HG02623 (cell line): ENCODE measurements around the gene TES.

Experiments
- ATAC-seq: cut with Tn5 transposase; IDR thresholded peaks from one replicate; pipeline ENCODE4 v1.9.1; 2021; ENCODE audit warnings: moderate library complexity; ENCODE audit not compliant: unreplicated experiment

TES gene

DNA sequence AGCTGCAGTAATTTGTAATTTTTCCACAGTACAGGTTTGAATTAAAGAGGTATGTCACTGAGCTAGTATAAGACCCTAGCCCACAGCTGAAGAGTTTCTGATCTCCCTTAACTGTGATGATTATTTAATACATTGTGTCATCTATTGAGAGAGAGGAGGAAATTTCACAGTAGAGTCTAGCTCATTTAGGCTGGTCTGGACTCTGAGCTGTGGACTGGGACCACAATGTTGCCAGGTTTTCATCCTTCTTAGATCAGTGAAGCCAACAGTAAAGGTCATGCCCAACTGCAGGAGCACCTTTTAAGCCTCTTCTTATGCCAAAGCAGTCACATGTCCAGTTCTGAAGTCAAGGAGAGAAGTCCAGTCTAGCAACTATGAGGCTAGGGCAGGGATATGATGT lies 8.9 kb downstream of the TES start:
- no peak for ATAC-seq

- ATAC-seq = no peak
Observed at GRCh38 chr7:116219834-116220233, 9.5 kb downstream of the TES start.

DNA sequence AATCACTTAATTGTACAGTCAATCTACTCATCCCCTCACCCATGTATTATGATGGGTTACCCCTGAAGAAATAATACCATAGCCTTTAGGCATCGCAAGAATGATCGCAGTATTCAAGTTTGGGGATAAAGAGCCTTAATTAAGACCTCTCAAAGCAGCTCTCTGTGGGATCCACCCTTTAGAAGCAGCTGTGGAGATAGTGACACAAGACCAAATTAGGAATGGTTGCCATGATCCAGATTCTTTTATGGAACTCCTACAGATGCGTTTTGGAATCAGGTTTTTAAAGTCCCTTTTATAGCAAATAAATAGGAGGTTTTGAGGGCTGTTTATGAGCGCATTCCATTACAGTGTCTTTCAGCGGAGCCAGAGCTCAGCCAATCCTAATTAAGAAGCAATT lies 12.2 kb downstream of the TES start:
- ATAC-seq = no peak

GRCh38 chr7:116223588-116223987 lies 13.2 kb downstream of the TES start:
- no peak for ATAC-seq

- peak; percentile 60 for ATAC-seq
Observed at GRCh38 chr7:116224492-116225098, 14.3 kb downstream of the TES start.

- ATAC-seq = no peak
Observed at GRCh38 chr7:116225860-116226259, 15.5 kb downstream of the TES start.

DNA sequence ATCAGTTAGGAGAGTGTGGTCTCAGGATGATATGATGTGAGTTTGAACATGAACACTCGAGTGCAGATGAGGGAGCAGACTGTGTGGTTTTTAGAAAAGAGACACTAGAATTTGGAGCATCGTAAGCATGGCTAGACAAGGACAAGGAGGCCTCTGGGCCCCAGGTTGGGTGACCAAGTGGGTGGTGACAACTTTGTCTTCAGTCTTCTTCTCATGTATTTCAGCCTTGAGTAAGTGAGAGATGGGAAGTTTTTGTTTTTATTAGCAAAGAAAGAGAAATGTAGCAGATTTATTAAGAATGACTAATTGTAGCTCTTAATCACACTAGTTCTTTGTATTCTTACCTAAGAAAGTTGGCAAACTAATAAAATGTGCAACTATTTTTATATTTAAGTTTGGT lies 16.3 kb downstream of the TES start:
- ATAC-seq = no peak

GRCh38 chr7:116227678-116228239 lies 17.4 kb downstream of the TES start:
- ATAC-seq = no peak

DNA sequence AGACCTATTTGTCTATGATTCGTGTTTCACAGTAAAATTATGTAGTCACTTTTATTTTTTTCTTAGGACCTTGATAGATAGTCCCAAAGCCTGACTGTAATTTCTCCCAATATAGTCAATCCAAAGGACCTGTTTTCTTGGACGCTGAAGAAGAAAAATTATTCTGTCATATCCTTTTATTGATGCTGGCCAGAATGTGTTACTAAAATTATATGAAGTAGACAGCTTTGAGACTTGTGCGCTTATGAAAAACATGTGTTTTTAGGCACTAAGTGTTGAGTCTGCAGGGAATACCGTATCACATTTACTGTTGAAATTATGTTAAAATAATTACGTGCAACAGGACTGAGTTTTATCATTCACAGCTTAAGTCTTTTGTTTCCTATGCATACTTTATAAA lies 17.9 kb downstream of the TES start:
- ATAC-seq = no peak

- ATAC-seq = no peak
Observed at GRCh38 chr7:116229366-116229765, 19.0 kb downstream of the TES start.

DNA sequence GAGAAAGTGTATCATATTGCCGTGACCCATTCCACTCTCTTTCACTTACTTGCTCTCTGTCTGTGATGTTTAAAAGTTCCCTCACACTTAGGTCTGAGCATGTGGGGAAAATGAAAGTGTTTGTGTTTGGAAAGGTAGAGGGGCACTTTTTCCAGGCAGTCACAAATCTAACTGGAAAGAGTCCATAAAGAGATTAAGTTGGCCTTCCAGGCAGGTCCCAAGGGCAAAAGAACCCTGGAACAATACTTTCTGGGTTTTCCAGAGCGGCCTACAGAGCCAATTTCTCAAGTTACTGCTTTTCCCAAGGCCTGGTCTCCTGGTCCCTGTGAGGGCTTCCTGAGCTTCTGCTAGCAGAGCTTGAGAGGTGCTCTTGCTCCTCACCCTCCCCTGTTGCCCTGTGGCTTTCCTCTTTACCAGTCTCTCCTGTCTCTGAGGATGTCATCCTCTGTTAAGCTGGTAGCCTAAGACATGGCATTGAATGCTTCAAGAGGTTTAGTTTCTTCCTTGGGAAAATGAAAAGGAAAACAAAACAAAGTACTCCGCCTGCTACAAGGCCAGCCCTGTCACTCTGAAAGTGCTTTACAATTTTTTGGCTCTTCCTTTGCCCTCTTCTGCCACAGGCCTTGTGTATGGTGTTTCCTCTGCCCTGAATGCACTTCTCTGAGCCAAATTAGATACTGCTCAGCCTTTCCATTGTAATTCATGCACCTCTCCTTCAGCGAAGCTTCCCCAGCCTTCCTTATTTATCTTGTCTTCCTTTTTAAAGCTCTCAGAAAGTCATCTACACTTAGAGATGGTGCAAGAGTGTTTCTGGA lies 20.1 kb downstream of the TES start:
- ATAC-seq = no peak

GRCh38 chr7:116231543-116231942 lies 21.2 kb downstream of the TES start:
- ATAC-seq = no peak

DNA sequence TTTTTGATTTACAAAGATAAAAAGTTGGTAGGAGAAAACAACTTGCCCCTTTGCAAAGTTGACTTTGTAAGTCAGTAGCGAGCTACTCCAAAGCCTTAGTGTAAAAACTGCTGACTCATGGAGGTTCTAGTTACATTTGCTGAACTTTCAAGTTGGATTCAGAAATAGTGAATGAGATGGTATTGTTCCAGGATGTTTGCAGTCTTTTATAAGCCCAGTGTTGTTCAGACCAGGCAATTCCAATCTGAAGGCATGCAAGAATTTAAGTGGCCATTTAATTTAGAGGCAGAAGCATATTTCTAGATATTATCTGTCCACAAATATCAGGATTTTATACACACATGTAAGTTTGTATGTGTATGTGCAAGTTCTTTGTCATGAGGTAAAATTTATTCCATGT lies 21.6 kb downstream of the TES start:
- no peak for ATAC-seq

DNA sequence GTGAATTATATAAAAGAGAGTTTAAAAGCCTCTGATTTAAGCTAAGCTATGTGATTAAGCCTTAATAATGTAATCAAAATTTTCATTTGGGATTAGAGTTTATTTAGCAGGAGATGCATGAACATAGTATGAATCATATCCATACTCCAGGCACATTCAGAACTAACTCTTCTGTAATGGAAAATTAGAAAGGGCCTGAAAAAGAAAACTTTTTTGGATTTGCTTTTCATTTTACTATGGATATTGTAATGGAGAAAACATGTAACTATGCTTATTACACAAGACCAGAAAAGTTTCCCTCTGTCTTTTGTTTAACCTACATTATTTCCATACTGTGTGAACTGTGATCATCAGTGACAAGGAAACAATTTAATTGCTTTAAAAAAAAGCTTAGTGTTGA lies 22.0 kb downstream of the TES start:
- no peak for ATAC-seq

DNA sequence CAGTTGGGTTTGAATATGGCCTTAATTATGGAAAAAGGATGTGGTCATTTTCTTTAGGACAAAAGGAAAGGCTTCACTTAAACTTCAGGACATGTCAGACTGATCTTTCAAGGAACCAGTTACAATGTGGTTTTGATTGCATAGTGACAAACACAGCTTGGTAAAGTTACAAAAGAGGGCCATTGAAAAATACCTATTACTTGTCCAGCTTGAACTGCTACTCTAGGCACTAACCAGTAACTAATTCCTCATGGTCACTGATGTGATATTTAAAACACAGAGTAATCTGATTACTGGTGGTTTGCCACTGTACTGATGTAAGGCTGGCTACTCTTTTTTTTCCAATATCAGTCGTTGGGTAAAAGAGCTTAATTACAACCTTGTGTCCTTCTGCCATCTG lies 22.6 kb downstream of the TES start:
- no peak for ATAC-seq

- ATAC-seq = no peak
Observed at GRCh38 chr7:116234517-116235200, 24.3 kb downstream of the TES start.

DNA sequence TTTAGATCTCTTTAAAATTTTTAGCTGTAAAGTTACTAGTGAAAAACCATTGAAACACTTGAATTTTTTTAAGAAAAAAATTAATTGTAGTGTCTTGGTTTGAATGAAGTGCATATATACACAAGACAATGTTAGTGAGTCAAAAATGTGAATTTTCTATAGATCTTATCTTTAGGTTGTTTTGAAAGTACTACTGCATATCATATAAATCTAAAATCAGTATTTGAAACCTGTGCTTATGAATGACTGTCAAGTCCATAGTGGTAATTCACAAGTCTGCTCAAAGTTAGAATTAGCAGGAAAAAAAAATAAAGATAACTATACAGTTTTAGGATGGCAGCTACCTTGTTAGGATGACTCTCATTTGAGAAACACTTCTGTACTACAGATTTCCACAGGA lies 25.0 kb downstream of the TES start:
- ATAC-seq = no peak

GRCh38 chr7:116236020-116236630 lies 25.8 kb downstream of the TES start:
- no peak for ATAC-seq

DNA sequence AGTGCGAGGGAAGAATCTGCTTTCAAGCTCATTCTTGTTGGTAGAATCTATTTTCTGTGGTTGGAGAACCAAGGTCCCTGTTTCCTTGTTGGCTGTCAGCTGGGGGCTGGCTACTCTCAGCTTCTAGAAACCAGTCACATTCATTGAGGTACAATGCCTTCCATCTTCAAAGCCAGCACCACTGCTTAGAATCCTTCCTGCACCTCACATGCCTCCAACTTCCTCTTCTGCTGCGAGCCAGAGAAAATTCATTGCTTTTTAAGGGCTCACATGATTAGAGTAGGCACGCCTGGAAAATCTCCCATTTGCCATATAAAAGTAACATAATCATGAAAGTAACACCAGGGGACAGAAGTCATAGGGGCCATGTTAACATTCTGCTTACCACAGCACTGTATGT lies 28.7 kb downstream of the TES start:
- no peak for ATAC-seq

DNA sequence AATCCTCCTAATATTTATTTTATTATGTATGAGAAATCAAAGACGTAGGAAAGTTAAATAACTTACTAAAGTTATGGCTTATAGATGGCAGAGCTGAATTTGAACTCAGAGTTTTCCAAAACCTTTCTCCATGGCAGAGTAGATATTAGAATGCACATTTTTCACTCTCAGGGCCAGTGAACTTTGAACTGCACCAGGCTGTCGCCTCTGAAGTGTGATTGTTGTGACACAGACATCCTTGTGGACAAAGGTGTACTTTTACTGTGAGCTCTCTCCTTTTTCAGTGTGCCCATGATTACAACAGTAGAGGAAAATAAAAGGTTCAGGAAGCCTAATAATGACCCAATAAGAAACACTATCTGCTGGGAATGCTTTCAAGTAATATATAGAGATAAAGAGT lies 29.1 kb downstream of the TES start:
- ATAC-seq = no peak

GRCh38 chr7:116240024-116240668 lies 29.8 kb downstream of the TES start:
- no peak for ATAC-seq
